Activated B cell treated with CpG ODN at 0.5 μM for 24 hours (primary cell): ENCODE results near the gene ALDOB. TPM values are rescaled to one million over a fixed set of nuclear protein-coding genes. Genes with fewer than 3 reads are reported as not detected.

Source experiments
- ATAC-seq: fragments of 200-7000 bp; cut with Tn5 transposase; one replicate; pipeline ENCODE4 v1.10.0; 2021; ENCODE audit warnings: low read depth, mild to moderate bottlenecking, moderate library complexity
- CTCF ChIA-PET: fragments of 350-600 bp; sonication (Branson Sonifier 250); formaldehyde crosslinking; loops from one replicate; lab custom pipeline; 2021; ENCODE audit warnings: antibody characterized with exemption; lab: Charles Lee
- POLR2A ChIA-PET: fragments of 350-600 bp; sonication (Branson Sonifier 250); formaldehyde crosslinking; loops from one replicate; lab custom pipeline; 2021; ENCODE audit warnings: antibody characterized with exemption; lab: Charles Lee
- DNase-seq: peaks from one replicate; pipeline ENCODE4 v3.0.0; 2022
- H3K27ac Mint-ChIP-seq: one replicate; pipeline ENCODE4 v1.8.0; 2020; ENCODE audit warnings: mixed read lengths
- H3K27me3 Mint-ChIP-seq: one replicate; pipeline ENCODE4 v1.8.0; 2021; ENCODE audit warnings: mixed read lengths
- H3K36me3 Mint-ChIP-seq: one replicate; pipeline ENCODE4 v1.8.0; 2021; ENCODE audit warnings: low read depth, mixed read lengths
- H3K4me1 Mint-ChIP-seq: one replicate; pipeline ENCODE4 v1.8.0; 2021; ENCODE audit warnings: mixed read lengths
- H3K4me3 Mint-ChIP-seq: one replicate; pipeline ENCODE4 v1.8.0; 2020; ENCODE audit warnings: mild to moderate bottlenecking, mixed read lengths
- H3K9me3 Mint-ChIP-seq: one replicate; pipeline ENCODE4 v1.8.0; 2020; ENCODE audit warnings: mixed read lengths
- intact Hi-C: fragments of 100-400 bp; cut with micrococcal nuclease; formaldehyde crosslinking; loops from one replicate; pipeline ENCODE4 v1.15.1; 2024
- total RNA-seq: library from RNA; stranded (reverse); gene quantifications from 2 replicates; pipeline ENCODE4 v1.2.3, GENCODE V29; 2022
- TF ChIP-seq, protein P1 (sequence below): fragments of 200-600 bp; IDR thresholded peaks from one replicate; pipeline ENCODE4 v1.8.0; 2022; ENCODE audit warnings: antibody characterized with exemption, mild to moderate bottlenecking

Gene ALDOB
- not detected in 2 replicates for total RNA-seq

DNA sequence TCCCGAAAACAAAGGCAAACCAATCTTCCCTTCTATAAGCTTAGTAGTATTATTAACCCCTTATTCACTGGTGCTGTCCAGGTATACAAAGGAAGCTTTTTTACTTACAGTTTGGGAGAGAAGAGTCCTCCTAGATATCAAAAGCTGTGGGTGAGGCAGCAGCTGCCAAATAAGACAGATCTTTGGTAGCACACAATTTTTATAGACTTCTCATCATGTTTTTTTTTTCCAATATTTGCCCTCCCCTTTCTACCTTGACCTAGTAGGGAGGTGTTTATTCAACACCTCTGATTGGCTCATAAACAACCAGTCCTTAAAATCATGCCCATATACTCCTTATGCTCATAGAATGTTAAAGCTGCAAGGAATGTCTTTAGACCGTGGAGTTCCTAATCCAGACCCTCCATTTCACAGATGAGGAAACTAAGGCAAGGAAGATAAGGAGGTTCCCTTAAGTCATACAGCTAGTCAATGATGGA, at the start of gene ALDOB:
Gene ALDOB, minus strand, starts transcription at position 174 of the 479 bp plus-strand sequence. CDS start 4,887 bp downstream, outside the sequence.
- POLR2A ChIA-PET: no interaction called here
- DNase-seq (no peak), ATAC-seq (no peak)
- H3K27ac Mint-ChIP-seq: no peak within 1 kb of the TSS
- H3K27me3 Mint-ChIP-seq: peaks cover 11% of the 10 kb centered on the region
- TF ChIP-seq, protein P1, sequence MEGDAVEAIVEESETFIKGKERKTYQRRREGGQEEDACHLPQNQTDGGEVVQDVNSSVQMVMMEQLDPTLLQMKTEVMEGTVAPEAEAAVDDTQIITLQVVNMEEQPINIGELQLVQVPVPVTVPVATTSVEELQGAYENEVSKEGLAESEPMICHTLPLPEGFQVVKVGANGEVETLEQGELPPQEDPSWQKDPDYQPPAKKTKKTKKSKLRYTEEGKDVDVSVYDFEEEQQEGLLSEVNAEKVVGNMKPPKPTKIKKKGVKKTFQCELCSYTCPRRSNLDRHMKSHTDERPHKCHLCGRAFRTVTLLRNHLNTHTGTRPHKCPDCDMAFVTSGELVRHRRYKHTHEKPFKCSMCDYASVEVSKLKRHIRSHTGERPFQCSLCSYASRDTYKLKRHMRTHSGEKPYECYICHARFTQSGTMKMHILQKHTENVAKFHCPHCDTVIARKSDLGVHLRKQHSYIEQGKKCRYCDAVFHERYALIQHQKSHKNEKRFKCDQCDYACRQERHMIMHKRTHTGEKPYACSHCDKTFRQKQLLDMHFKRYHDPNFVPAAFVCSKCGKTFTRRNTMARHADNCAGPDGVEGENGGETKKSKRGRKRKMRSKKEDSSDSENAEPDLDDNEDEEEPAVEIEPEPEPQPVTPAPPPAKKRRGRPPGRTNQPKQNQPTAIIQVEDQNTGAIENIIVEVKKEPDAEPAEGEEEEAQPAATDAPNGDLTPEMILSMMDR: no peak
- H3K36me3 Mint-ChIP-seq: no peaks in the 10 kb centered on the region
- no peaks in the 10 kb centered on the region for H3K4me1 Mint-ChIP-seq
- CTCF ChIA-PET: no interaction called here
- intact Hi-C loops: no loop called here
- H3K9me3 Mint-ChIP-seq: no peaks in the 10 kb centered on the region
- H3K4me3 Mint-ChIP-seq: no peak within 1 kb of the TSS

DNA sequence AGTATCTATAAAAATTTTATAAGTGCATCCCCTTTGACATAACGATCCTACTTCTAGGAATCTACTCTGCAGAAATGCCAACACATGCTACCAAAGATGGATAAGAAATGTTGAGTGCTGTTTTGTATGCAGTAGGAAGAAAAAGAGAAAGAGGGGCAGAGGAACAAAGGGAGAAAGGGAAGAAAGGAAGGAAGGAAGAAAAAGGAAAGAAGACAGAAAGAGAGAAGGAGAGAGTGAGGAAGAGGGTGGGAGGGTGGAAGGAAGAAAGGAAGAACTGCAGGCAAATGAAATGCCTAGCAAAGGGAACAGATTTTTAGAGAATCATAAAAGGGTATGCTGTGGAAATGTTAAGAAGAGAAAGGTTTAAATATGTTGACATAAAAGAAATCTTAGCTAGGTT, 48.5 kb upstream of the ALDOB start:
- no peaks in the 10 kb centered on the region for H3K9me3 Mint-ChIP-seq
- peaks cover 45% of the 10 kb centered on the region for H3K27me3 Mint-ChIP-seq
- ChIA-PET POLR2A (no interaction called here), CTCF (no interaction called here)
- H3K36me3 Mint-ChIP-seq: no peaks in the 10 kb centered on the region
- H3K4me3 Mint-ChIP-seq: no peak overlapping the region
- no peak overlapping the region for H3K27ac Mint-ChIP-seq
- H3K4me1 Mint-ChIP-seq: peaks cover 4% of the 10 kb centered on the region
- intact Hi-C loops: no loop called here
- DNase-seq: no peak
- no peak for ATAC-seq
- TF ChIP-seq, protein P1: no peak

DNA sequence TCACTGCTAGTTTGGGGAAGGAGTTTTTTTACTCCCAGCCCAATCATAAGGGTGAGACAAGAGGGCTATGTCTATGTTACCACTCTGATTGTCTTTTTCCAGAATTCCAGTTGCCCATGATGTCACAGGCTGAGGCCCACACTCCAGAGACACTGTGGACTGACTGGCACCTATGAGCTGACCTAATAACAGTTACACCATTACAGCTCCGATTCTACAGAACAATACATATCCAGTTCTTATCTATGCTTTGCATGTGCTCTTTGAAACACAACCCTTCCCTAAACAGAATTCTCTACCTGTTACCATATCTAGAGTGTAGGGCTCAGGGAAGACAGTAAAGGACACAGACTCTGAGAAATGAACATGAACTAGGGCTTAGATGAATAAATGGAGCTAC, 45.7 kb upstream of the ALDOB start:
- DNase-seq: no peak
- CTCF ChIA-PET: no interaction called here
- H3K9me3 Mint-ChIP-seq: no peaks in the 10 kb centered on the region

DNA sequence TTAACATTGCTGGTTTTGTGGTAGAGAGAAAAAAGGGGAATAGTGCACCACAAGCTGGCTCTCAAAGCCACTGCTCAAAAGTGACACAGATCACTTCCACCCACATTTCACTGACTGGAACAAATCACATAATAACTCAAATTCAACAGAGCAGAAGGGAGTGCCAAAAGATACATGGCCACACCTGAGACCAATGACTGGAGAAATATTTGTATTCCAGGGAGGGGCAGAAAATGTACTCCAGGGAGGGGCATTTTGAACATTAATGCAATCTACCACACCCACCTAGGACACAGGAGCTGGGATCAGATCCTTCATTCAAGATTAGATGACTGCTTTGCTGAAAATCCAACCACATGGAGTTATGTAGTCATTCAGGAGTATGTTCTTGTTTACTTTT, 44.8 kb upstream of the ALDOB start:
- intact Hi-C loops: no loop called here
- ATAC-seq (no peak), DNase-seq (no peak)
- H3K4me1 Mint-ChIP-seq: no peaks in the 10 kb centered on the region
- H3K27ac Mint-ChIP-seq: no peak overlapping the region
- H3K4me3 Mint-ChIP-seq: no peak overlapping the region
- ChIA-PET CTCF (no interaction called here), POLR2A (no interaction called here)
- no peaks in the 10 kb centered on the region for H3K36me3 Mint-ChIP-seq
- peaks cover 29% of the 10 kb centered on the region for H3K27me3 Mint-ChIP-seq
- TF ChIP-seq, protein P1: no peak
- no peaks in the 10 kb centered on the region for H3K9me3 Mint-ChIP-seq

More for the DNA sequence above, 45.7 kb upstream of the ALDOB start:
- peaks cover 34% of the 10 kb centered on the region for H3K27me3 Mint-ChIP-seq
- no peak for ATAC-seq
- POLR2A ChIA-PET: no interaction called here
- H3K4me3 Mint-ChIP-seq: no peak overlapping the region
- intact Hi-C loops: no loop called here
- H3K36me3 Mint-ChIP-seq: no peaks in the 10 kb centered on the region
- no peak overlapping the region for H3K27ac Mint-ChIP-seq
- no peaks in the 10 kb centered on the region for H3K4me1 Mint-ChIP-seq
- TF ChIP-seq, protein P1: no peak

DNA sequence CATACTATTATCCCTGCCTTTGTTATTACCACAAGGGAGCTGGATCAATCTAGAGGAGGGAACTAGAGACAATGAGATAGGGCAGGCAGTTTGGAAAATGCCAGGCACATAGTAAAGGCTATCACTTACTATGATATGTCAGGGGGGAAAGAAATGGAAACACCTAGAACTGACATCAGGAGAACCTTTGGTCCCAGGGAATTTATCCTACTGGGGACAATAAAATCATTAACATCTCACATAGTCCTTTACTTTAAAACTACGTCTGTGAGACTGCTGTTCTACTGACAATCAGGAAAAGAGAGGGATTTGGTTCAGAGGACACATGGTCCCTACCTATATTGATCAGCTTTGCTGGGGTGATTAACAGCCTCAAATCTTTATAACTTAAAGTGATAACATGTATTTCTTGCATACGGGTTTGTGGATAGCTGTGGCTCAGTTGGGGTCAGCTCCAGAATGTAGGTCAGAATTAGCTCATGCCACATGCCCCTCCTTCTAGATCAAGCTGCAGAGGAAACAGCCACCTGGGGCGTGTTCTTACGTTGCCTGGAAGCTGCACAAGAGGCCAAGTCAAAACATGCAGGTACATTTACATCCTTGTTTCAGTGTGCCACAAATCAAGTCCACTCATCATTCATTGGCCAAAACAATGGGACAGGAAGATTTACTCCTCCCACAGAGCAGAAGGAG, 43.9 kb upstream of the ALDOB start:
- ATAC-seq: no peak
- POLR2A ChIA-PET: no interaction called here

More for the DNA sequence above, 43.9 kb upstream of the ALDOB start:
- H3K27me3 Mint-ChIP-seq: peaks cover 31% of the 10 kb centered on the region
- H3K36me3 Mint-ChIP-seq: no peaks in the 10 kb centered on the region
- H3K4me3 Mint-ChIP-seq: no peak overlapping the region
- CTCF ChIA-PET: no interaction called here
- intact Hi-C loops: no loop called here
- no peak overlapping the region for H3K27ac Mint-ChIP-seq
- TF ChIP-seq, protein P1: no peak
- H3K9me3 Mint-ChIP-seq: no peaks in the 10 kb centered on the region
- no peaks in the 10 kb centered on the region for H3K4me1 Mint-ChIP-seq
- no peak for DNase-seq
